Left colon (tissue), 2 donors: Measurements from ENCODE around the gene ADAMTS12. TPM values are rescaled to one million over a fixed set of nuclear protein-coding genes. Genes with fewer than 3 reads are reported as not detected.

ENCODE experiments used
- ATAC-seq: fragments of 200-7000 bp; cut with Tn5 transposase; one replicate; pipeline ENCODE4 v1.9.1; 2020; ENCODE audit warnings: mild to moderate bottlenecking, moderate library complexity
- DNase-seq, 2 donors: peaks; one replicate each; pipeline ENCODE4 v3.0.0-alpha.2; 2020
- intact Hi-C, 2 donors: fragments of 100-400 bp; cut with DNase I in 1 of 2; cut with micrococcal nuclease in 1 of 2; formaldehyde crosslinking; loops; one replicate each; pipeline versions ENCODE4 v1.11.2 to v1.14.0; 2022; cut with DNase I, micrococcal nuclease
- total RNA-seq, 2 donors: library from RNA; stranded (reverse); fragmentation: NEBNext Ultra II Directional; extraction: Animal tissue kit (Norgen Biotek cat#: 25700); gene quantifications; one replicate each; pipeline ENCODE4 v1.2.1, GENCODE V29; 2021
- donor health status: DM: no; HTN: no; CAD: no.
- donor health status: DM: yes; HTN: yes; CAD: no.

Gene ADAMTS12
- total RNA-seq, 2 donors from 2014 or later, result 0.21 to 1.2 TPM

DNA sequence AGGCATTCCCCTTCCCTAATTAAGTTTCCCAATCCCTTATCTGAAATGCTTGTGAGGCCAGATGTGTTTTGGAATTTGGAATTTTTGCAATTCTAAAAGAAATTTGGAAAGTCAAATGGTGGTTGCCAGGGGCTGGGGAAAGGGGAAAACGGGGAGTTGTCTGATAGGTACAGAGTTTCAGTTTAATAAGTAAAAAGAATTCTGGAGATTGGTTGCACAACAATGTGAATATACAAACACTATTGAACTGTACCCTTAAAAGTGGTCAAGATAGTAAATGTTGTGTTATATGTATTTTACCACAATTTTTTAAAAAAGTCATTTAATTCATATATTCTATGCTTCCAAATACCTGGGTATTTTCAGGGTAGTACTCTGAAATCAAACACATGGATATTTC lies 154.5 kb downstream of the ADAMTS12 start:
- intact Hi-C loops, result no loop called here
- DNase-seq (no peak), ATAC-seq (no peak)

- ATAC-seq (no peak), DNase-seq (no peak)
- intact Hi-C loops, result no loop called here
Observed at GRCh38 chr5:33736510-33736909, 155.3 kb downstream of the ADAMTS12 start.

- intact Hi-C loops, result no loop called here
- ATAC-seq (no peak), DNase-seq (no peak)
Observed at GRCh38 chr5:33735072-33735471, 156.7 kb downstream of the ADAMTS12 start.

- intact Hi-C loops, result no loop called here
- DNase-seq (no peak), ATAC-seq (no peak)
Observed at GRCh38 chr5:33734537-33734936, 157.3 kb downstream of the ADAMTS12 start.

DNA sequence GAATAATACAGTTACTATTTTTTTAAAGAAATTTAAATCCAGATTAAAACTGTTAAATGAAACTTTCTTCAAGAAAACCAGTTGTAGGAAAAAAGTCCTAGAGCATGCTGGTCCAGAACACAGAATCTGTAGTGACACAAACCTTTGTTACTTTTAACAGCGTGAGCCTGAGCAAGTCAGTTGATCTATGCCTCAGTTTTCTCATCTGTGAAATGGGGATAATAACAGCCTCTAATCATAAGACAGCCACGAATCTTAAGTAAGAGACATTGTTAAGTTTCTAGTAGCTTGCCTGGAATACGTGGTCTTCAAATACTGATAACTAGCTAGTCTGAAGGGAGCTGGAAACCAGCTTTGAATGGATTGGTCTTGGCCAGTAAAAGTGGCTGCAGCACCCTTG lies 158.6 kb downstream of the ADAMTS12 start:
- DNase-seq, result no peak
- intact Hi-C loops, result no loop called here
- no peak for ATAC-seq

- no peak for ATAC-seq
- intact Hi-C loops, result no loop called here
- no peak for DNase-seq
Observed at GRCh38 chr5:33726422-33727165, 165.2 kb downstream of the ADAMTS12 start.

DNA sequence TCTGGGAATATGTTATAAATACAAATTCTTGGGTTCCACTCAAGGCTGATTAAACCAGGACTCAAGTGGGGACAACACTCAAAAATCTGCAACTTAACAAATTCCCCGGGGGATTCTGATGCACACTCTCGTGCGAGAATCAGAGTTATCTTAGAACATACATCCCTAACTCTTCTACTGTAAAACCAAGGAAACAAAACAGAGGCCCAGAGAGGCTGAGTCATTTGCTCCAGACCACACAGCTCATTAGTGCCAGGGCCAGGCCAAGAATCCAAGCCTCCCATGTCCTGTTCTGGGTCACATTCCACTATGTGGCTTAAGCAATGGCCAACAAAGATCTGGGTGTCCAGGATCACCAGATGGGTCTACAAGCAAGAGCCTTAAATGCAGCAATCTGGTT lies 166.0 kb downstream of the ADAMTS12 start:
- DNase-seq, result no peak
- no peak for ATAC-seq

GRCh38 chr5:33721491-33722200 lies 170.1 kb downstream of the ADAMTS12 start:
- no peak for DNase-seq
- no peak for ATAC-seq
- intact Hi-C loops, result no loop called here

More for the DNA sequence above, 166.0 kb downstream of the ADAMTS12 start:
- intact Hi-C loops, result no loop called here

- DNase-seq, result no peak
- intact Hi-C loops, result no loop called here
- no peak for ATAC-seq
Observed at GRCh38 chr5:33720176-33720575, 171.6 kb downstream of the ADAMTS12 start.

- DNase-seq (no peak), ATAC-seq (no peak)
- intact Hi-C loops, result no loop called here
Observed at GRCh38 chr5:33719769-33720168, 172.0 kb downstream of the ADAMTS12 start.

DNA sequence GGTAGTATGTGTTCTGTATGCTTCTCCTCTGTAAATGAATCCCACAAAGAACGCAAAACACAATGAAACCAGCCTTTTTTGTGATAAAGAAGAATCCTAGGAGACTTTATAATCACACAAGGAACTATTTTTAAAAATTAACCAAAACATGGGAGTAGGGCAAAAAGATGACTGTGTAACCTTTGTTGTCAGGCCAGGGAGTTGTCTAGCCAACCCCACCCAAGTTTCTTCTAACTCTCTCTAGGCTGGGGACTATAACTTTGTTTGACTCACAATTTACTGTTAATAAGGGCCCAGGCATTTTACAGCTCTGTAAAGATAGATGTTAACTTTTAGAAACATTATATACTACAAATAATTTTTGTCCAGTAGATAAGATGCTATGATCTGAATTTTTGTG lies 176.1 kb downstream of the ADAMTS12 start:
- intact Hi-C loops, result no loop called here
- DNase-seq, result no peak
- ATAC-seq, result no peak

- intact Hi-C loops, result no loop called here
- DNase-seq (no peak), ATAC-seq (no peak)
Observed at GRCh38 chr5:33713136-33713765, 178.5 kb downstream of the ADAMTS12 start.

GRCh38 chr5:33712664-33713063 lies 179.1 kb downstream of the ADAMTS12 start:
- ATAC-seq, result no peak
- DNase-seq, result no peak
- intact Hi-C loops, result no loop called here

DNA sequence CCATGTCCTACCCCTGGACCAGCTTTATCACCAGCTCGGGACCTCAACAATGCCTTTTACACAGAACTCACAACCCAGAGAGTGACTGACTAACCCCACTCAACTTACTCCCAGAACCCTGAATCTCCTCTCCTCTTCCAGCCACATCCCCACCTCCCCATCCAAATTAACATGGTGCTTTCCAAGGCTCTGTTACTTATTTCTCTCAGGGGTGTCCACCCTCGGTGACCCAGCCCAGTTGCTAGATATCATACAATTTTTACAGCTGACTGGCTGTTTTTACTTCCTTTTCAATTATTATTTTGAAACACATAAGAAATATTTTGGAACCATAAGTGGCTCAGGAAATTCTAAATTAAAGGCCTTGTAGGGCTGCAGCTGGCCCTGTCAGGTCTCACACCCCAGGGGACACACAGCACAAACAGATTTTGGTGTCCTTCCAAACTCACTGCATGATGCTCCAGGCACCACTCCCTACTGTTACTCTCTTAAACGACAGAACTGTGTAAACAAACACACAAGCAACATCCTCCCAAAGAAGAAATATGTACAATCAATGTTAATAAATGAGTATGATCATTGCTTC lies 180.6 kb downstream of the ADAMTS12 start:
- ATAC-seq, result no peak
- intact Hi-C loops, result no loop called here
- no peak for DNase-seq

- intact Hi-C loops, result no loop called here
- ATAC-seq, result no peak
Observed at GRCh38 chr5:33702867-33703266, 188.9 kb downstream of the ADAMTS12 start.

GRCh38 chr5:33701951-33702350 lies 189.8 kb downstream of the ADAMTS12 start:
- intact Hi-C loops, result no loop called here
- DNase-seq (no peak), ATAC-seq (no peak)

More at GRCh38 chr5:33702867-33703266, 188.9 kb downstream of the ADAMTS12 start:
- DNase-seq, result no peak

DNA sequence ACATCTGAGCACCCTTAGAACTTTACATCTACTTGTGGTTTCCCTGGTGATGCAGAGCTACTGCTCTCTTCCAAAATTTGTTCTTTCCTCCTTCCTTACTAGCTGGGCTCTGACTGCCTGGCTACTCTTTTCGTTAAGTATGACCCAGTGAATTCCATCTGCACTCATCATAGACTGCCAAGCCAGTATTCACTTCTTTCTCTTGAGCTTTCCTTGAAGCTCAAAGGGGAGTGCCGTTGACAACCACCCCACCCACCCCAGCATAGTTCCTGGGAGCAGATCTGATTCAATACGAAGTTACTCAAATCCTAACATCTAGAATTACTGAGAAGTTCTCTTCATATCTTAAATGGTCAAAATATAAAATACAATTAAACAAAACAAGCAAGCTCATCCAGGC lies 190.5 kb downstream of the ADAMTS12 start:
- intact Hi-C loops, result no loop called here
- DNase-seq, result no peak
- no peak for ATAC-seq

- intact Hi-C loops, result no loop called here
- ATAC-seq, result no peak
- DNase-seq, result no peak
Observed at GRCh38 chr5:33696411-33696810, 195.4 kb downstream of the ADAMTS12 start.

DNA sequence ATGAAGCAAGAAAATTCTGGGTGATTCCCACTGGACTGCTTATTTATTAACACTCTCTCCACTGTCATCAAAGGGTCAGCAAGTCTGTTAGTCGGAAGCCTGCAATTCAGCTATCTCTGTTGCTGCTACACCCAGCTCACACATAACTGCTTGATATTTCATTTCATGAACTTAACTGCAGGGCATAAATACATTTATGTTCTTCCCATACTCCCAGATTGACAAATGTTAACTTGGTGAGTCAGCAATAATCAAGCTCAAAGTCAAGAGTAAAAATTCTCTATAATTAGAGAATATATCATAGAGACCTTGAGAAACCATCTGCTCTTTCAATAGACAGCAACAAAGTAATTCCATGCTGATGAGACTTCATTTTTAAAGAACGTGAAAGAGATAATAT lies 198.8 kb downstream of the ADAMTS12 start:
- intact Hi-C loops, result no loop called here
- DNase-seq (no peak), ATAC-seq (no peak)

DNA sequence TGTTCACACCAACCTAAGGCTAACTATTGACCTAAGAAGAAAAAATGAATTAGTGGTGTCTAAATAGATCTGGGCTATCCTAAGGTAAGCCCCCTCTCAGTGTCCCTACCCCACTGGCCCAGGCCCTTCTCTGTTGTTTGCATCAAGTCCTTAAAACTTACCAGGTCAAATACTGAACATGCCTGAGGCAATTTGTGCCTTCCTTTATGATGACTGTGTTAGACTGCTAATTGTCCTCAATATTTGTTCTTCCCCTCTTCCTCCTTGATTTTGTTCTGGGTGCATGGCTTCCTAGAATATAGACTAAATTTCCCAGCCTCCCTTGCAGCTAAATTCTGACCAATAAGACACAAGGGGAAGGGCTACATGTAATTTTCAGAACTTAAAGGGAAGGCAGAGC lies 199.9 kb downstream of the ADAMTS12 start:
- no peak for ATAC-seq

More for the DNA sequence above, 199.9 kb downstream of the ADAMTS12 start:
- intact Hi-C loops, result no loop called here
- no peak for DNase-seq
